ENCODE data around the gene RGP1. TPM values are rescaled to one million over a fixed set of nuclear protein-coding genes. Genes with fewer than 3 reads are reported as not detected.

The RGP1 gene
- total RNA-seq, 2 donors from 2014 or later: 24.6 to 30.1 TPM

DNA sequence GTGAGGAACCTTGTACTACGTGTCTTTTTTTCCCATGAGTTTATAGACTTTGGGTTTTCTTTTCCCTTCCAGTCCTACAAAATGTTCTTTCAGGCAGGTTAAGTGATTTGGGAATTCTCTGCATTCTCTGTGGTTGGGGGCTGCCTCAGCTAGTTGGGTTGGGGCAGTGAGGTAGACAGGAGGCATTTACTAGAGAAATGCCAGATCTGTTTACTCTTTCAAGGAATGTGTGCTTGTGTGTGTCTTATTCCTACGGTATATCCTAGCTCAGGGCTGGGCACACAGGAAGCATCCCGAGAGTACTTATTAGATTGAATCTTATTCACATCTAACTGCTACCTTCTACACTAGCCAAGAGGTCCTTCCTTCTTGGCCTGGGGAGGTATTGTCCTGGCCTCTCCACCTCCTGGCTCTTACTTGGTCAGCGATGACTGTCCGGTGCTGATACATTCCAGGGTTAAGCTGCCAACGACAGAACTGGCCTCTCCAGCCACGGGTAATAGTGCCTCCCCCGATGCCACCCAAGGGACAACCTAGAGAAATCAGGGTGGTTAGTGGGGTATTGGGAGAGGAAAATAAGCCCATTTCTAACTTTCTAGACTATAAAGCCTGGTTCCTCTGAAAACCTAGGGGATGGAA is 5.1 kb upstream of the RGP1 start:
- TF ChIP-seq, protein P1, sequence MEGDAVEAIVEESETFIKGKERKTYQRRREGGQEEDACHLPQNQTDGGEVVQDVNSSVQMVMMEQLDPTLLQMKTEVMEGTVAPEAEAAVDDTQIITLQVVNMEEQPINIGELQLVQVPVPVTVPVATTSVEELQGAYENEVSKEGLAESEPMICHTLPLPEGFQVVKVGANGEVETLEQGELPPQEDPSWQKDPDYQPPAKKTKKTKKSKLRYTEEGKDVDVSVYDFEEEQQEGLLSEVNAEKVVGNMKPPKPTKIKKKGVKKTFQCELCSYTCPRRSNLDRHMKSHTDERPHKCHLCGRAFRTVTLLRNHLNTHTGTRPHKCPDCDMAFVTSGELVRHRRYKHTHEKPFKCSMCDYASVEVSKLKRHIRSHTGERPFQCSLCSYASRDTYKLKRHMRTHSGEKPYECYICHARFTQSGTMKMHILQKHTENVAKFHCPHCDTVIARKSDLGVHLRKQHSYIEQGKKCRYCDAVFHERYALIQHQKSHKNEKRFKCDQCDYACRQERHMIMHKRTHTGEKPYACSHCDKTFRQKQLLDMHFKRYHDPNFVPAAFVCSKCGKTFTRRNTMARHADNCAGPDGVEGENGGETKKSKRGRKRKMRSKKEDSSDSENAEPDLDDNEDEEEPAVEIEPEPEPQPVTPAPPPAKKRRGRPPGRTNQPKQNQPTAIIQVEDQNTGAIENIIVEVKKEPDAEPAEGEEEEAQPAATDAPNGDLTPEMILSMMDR (conservative IDR thresholded peaks at IDR 0.05): no peak
- Histone ChIP-seq H3K27ac (ENCODE audit: low read depth, low read length) (no peak overlapping the region), H3K4me3 (ENCODE audit: low read length) (no peak overlapping the region), H3K9ac (ENCODE audit: extremely low read depth, low read length, poor library complexity, severe bottlenecking) (no peak overlapping the region), H3K9me3 (ENCODE audit: control insufficient read depth, low read length) (no peaks in the 10 kb centered on the region), H3K4me1 (ENCODE audit: control insufficient read depth, insufficient read depth, low read length) (no peaks in the 10 kb centered on the region), H3K27me3 (ENCODE audit: control insufficient read depth, insufficient read depth, low read length, poor library complexity, severe bottlenecking) (no peaks in the 10 kb centered on the region), H3K36me3 (ENCODE audit: control insufficient read depth, insufficient read depth, low read length) (peaks cover 60% of the 10 kb centered on the region)
- H3K27ac Mint-ChIP-seq: no peak overlapping the region
- H3K4me3 Mint-ChIP-seq: no peak overlapping the region
- H3K4me1 Mint-ChIP-seq: peaks cover 24% of the 10 kb centered on the region
- H3K36me3 Mint-ChIP-seq (ENCODE audit: low read depth): peaks cover 66% of the 10 kb centered on the region
- no peaks in the 10 kb centered on the region for H3K9me3 Mint-ChIP-seq
- no peak for DNase-seq
- 85 to 94% methylated on average over 4 to 8 of the region's 8 CpGs for WGBS, 2 experiments (ENCODE audit: insufficient coverage in 1 of 2, insufficient read length in 1 of 2)
- no peaks in the 10 kb centered on the region for H3K27me3 Mint-ChIP-seq (ENCODE audit: insufficient read depth)

DNA sequence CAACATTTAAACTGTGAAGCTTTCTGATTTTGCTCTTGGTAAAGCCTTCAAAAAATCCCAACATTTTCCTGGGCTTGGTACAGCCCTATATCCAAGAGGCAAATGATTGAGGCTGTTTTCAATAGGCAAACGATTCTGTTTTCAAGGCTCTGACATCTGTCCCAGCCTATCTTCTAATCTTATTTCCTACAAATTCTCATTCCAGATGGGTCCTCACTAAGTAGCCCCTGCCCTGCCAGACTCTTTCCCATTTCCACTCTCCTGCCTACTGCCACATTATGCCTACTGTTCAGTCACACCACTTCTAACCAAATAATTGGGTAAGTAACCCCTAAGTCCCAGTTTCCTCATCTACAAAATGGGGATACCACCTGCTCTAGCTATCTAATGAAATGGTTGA is 3.5 kb upstream of the RGP1 start:
- no peaks in the 10 kb centered on the region for H3K9me3 ChIP-seq (ENCODE audit: control insufficient read depth, low read length)
- peaks cover 52% of the 10 kb centered on the region for H3K36me3 Mint-ChIP-seq (ENCODE audit: low read depth)
- H3K9ac ChIP-seq (ENCODE audit: extremely low read depth, low read length, poor library complexity, severe bottlenecking): no peak overlapping the region
- H3K36me3 ChIP-seq (ENCODE audit: control insufficient read depth, insufficient read depth, low read length): peaks cover 48% of the 10 kb centered on the region
- H3K27me3 ChIP-seq (ENCODE audit: control insufficient read depth, insufficient read depth, low read length, poor library complexity, severe bottlenecking): no peaks in the 10 kb centered on the region
- H3K27ac ChIP-seq (ENCODE audit: low read depth, low read length): no peak overlapping the region
- no peak overlapping the region for H3K4me3 Mint-ChIP-seq
- 92 to 100% methylated on average over 1 of the region's 1 CpG for WGBS, 2 experiments (ENCODE audit: insufficient coverage in 1 of 2, insufficient read length in 1 of 2)
- no peak overlapping the region for H3K27ac Mint-ChIP-seq
- DNase-seq: no peak
- no peaks in the 10 kb centered on the region for H3K27me3 Mint-ChIP-seq (ENCODE audit: insufficient read depth)
- TF ChIP-seq, protein P1 (conservative IDR thresholded peaks at IDR 0.05): no peak
- H3K9me3 Mint-ChIP-seq: no peaks in the 10 kb centered on the region
- no peaks in the 10 kb centered on the region for H3K4me1 ChIP-seq (ENCODE audit: control insufficient read depth, insufficient read depth, low read length)
- peak overlapping the region; percentile 94 for H3K4me3 ChIP-seq (ENCODE audit: low read length)
- H3K4me1 Mint-ChIP-seq: peaks cover 24% of the 10 kb centered on the region

DNA sequence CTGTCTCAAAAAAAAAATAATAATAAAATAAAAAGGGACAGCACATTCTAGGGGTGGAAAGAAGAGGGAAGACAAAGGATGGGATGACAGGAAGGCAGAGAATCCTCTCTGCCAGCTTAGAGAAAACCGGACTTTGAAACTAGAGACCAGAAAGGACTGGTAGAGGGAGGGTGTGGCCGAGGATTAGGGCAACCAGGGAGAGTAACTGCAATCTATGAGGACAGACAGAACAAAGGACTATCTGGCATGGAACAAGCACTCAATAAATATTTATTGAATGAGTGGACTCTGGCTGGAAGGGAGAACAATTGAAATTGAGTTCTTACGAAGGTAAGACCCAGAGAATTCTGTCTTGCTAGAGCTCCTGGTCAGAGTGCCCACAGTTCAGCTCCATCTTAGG is 2.5 kb upstream of the RGP1 start:
- TF ChIP-seq, protein P1 (conservative IDR thresholded peaks at IDR 0.05): no peak
- H3K36me3 ChIP-seq (ENCODE audit: control insufficient read depth, insufficient read depth, low read length): peaks cover 50% of the 10 kb centered on the region
- peak overlapping the region; percentile 92 for H3K4me3 Mint-ChIP-seq
- no peaks in the 10 kb centered on the region for H3K27me3 Mint-ChIP-seq (ENCODE audit: insufficient read depth)
- H3K4me1 Mint-ChIP-seq: peaks cover 24% of the 10 kb centered on the region
- no peaks in the 10 kb centered on the region for H3K4me1 ChIP-seq (ENCODE audit: control insufficient read depth, insufficient read depth, low read length)
- no peak for DNase-seq
- WGBS, 2 experiments (ENCODE audit: insufficient coverage in 1 of 2, insufficient read length in 1 of 2): 75 to 84% methylated on average over 3 of the region's 3 CpGs
- no peaks in the 10 kb centered on the region for H3K27me3 ChIP-seq (ENCODE audit: control insufficient read depth, insufficient read depth, low read length, poor library complexity, severe bottlenecking)
- no peak overlapping the region for H3K27ac ChIP-seq (ENCODE audit: low read depth, low read length)
- peak overlapping the region; percentile 94 for H3K4me3 ChIP-seq (ENCODE audit: low read length)
- peaks cover 48% of the 10 kb centered on the region for H3K36me3 Mint-ChIP-seq (ENCODE audit: low read depth)
- H3K9me3 ChIP-seq (ENCODE audit: control insufficient read depth, low read length): no peaks in the 10 kb centered on the region
- no peak overlapping the region for H3K9ac ChIP-seq (ENCODE audit: extremely low read depth, low read length, poor library complexity, severe bottlenecking)
- H3K27ac Mint-ChIP-seq: no peak overlapping the region
- H3K9me3 Mint-ChIP-seq: no peaks in the 10 kb centered on the region

Measured in endodermal cell (in vitro differentiated cells).